ENCODE results near the gene MARS2. TPM values are rescaled to one million over a fixed set of nuclear protein-coding genes. Genes with fewer than 3 reads are reported as not detected.
A peak's percentile ranks its signal among the peaks of the same experiment; 100 is the strongest.

The MARS2 gene
- total RNA-seq, 1 experiment from 2014 or later = 15.3 TPM

DNA sequence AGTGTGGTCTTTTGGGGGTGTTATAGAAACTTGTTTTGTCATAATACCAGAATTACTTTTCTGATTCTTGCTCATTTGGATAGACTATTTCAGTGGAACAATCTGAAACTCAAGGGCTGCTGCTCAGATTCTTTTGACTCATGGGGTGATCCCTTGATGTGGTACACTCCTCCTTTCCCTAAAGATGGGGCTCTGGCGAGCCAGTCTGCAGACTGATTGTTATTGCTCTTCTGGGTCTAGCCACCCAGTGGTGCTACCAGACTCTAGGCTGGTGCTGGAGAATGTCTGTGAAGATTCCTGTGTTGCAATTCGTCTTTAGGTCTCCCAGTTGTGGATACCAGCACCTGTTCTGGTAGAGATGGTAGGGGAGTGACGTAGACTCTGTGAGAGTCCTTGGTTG lies 4.2 kb upstream of the MARS2 start:
- Mint-ChIP-seq H3K9me3 (ENCODE audit: unreplicated experiment) (peaks cover 7% of the 10 kb centered on the region), H3K4me3 (ENCODE audit: unreplicated experiment) (no peak overlapping the region), H3K4me1 (ENCODE audit: insufficient read depth, unreplicated experiment) (no peaks in the 10 kb centered on the region), H3K36me3 (ENCODE audit: insufficient read depth, unreplicated experiment) (no peaks in the 10 kb centered on the region), H3K27ac (ENCODE audit: low read depth, unreplicated experiment) (no peak overlapping the region), H3K27me3 (ENCODE audit: insufficient read depth, unreplicated experiment) (no peaks in the 10 kb centered on the region)
- TF ChIP-seq, protein P1, sequence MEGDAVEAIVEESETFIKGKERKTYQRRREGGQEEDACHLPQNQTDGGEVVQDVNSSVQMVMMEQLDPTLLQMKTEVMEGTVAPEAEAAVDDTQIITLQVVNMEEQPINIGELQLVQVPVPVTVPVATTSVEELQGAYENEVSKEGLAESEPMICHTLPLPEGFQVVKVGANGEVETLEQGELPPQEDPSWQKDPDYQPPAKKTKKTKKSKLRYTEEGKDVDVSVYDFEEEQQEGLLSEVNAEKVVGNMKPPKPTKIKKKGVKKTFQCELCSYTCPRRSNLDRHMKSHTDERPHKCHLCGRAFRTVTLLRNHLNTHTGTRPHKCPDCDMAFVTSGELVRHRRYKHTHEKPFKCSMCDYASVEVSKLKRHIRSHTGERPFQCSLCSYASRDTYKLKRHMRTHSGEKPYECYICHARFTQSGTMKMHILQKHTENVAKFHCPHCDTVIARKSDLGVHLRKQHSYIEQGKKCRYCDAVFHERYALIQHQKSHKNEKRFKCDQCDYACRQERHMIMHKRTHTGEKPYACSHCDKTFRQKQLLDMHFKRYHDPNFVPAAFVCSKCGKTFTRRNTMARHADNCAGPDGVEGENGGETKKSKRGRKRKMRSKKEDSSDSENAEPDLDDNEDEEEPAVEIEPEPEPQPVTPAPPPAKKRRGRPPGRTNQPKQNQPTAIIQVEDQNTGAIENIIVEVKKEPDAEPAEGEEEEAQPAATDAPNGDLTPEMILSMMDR (IDR thresholded peaks at IDR 0.05; ENCODE audit: unreplicated experiment) = no peak
- DNase-seq (ENCODE audit: unreplicated experiment) = no peak
- no TSS peak for BruUV-seq (replicated peaks)
- POLR2A ChIA-PET = no interaction called here
- intact Hi-C loops (cut with micrococcal nuclease) = loop anchor here (10.0 kb wide), 4 partner anchors 146 to 1754 kb away; partner anchors contain the start of gene SATB2
- CTCF ChIA-PET = no interaction called here

GRCh38 chr2:197704434-197705120 lies 592 bp upstream of the MARS2 start:
- TF ChIP-seq, protein P1 (IDR thresholded peaks at IDR 0.05; ENCODE audit: unreplicated experiment) = no peak
- H3K36me3 Mint-ChIP-seq (ENCODE audit: insufficient read depth, unreplicated experiment) = no peaks in the 10 kb centered on the region
- intact Hi-C loops (cut with micrococcal nuclease) = loop anchor here (5.0 to 10.0 kb wide), 7 partner anchors 150 to 1750 kb away; partner anchors contain the start of genes COQ10B, SATB2 and SF3B1
- H3K9me3 Mint-ChIP-seq (ENCODE audit: unreplicated experiment) = peaks cover 7% of the 10 kb centered on the region
- H3K27me3 Mint-ChIP-seq (ENCODE audit: insufficient read depth, unreplicated experiment) = no peaks in the 10 kb centered on the region
- BruUV-seq (replicated peaks) = no TSS peak
- peak overlapping the region; percentile 49 for H3K27ac Mint-ChIP-seq (ENCODE audit: low read depth, unreplicated experiment)
- no peak for DNase-seq (ENCODE audit: unreplicated experiment)
- CTCF ChIA-PET = interaction anchor here (1.2 to 3.6 kb wide), 2 partner anchors 76 to 281 kb away, joined by 3 to 27 read pairs; no protein-coding TSS in a partner anchor
- peak overlapping the region; percentile 92 for H3K4me3 Mint-ChIP-seq (ENCODE audit: unreplicated experiment)
- POLR2A ChIA-PET = interaction anchor here (0.7 to 4.7 kb wide), 15 partner anchors 11 to 1750 kb away, joined by 3 to 49 read pairs (median 5); partner anchors contain the start of genes COQ10B, HSPD1, HSPE1 and MOB4
- H3K4me1 Mint-ChIP-seq (ENCODE audit: insufficient read depth, unreplicated experiment) = peaks cover 22% of the 10 kb centered on the region

GRCh38 chr2:197705912-197706838 lies 1.0 kb downstream of the MARS2 start:
- TF ChIP-seq, protein P1 (IDR thresholded peaks at IDR 0.05; ENCODE audit: unreplicated experiment) = no peak
- intact Hi-C loops (cut with micrococcal nuclease) = loop anchor here (5.0 to 10.0 kb wide), 7 partner anchors 151 to 1749 kb away; partner anchors contain the start of genes COQ10B, SATB2 and SF3B1
- H3K4me3 Mint-ChIP-seq (ENCODE audit: unreplicated experiment) = peak overlapping the region; percentile 92
- H3K9me3 Mint-ChIP-seq (ENCODE audit: unreplicated experiment) = peaks cover 7% of the 10 kb centered on the region
- BruUV-seq (replicated peaks) = no TSS peak
- ChIA-PET POLR2A (interaction anchor here (0.6 to 4.7 kb wide), 17 partner anchors 10 to 1488 kb away, joined by 3 to 49 read pairs (median 4); partner anchors contain the start of genes COQ10B, HSPD1, HSPE1 and MOB4), CTCF (interaction anchor here (0.5 to 3.6 kb wide), 22 partner anchors 10 to 1740 kb away, joined by 3 to 27 read pairs (median 4); partner anchors contain the start of gene SF3B1)
- DNase-seq (ENCODE audit: unreplicated experiment) = peak; percentile 28
- H3K27ac Mint-ChIP-seq (ENCODE audit: low read depth, unreplicated experiment) = peak overlapping the region; percentile 57
- no peaks in the 10 kb centered on the region for H3K36me3 Mint-ChIP-seq (ENCODE audit: insufficient read depth, unreplicated experiment)
- no peaks in the 10 kb centered on the region for H3K27me3 Mint-ChIP-seq (ENCODE audit: insufficient read depth, unreplicated experiment)
- H3K4me1 Mint-ChIP-seq (ENCODE audit: insufficient read depth, unreplicated experiment) = peaks cover 26% of the 10 kb centered on the region

Measured in MCF 10A (cell line).